Large intestine (tissue), 3 donors: ENCODE results near the gene ZCCHC3. TPM values are rescaled to one million over a fixed set of nuclear protein-coding genes. Genes with fewer than 3 reads are reported as not detected.
A peak's percentile ranks its signal among the peaks of the same experiment; 100 is the strongest.

ENCODE experiments used
- DNase-seq, 2 donors: peaks; one replicate each; pipeline versions ENCODE4 v3.0.0 to v3.0.0-alpha.2; 2013
- H3K27ac ChIP-seq: one replicate; pipeline ENCODE4 v1.5.1; 2013; ENCODE audit warnings: low read length
- H3K27me3 ChIP-seq: 2 replicates; pipeline ENCODE4 v1.6.1; 2013; ENCODE audit warnings: low read length; ENCODE audit not compliant: control insufficient read depth, insufficient read depth
- H3K36me3 ChIP-seq: 2 replicates; pipeline ENCODE4 v1.6.1; 2013; ENCODE audit warnings: low read length; ENCODE audit not compliant: control insufficient read depth, insufficient read depth
- H3K4me1 ChIP-seq: one replicate; pipeline ENCODE4 v1.6.1; 2013; ENCODE audit warnings: low read length; ENCODE audit not compliant: control insufficient read depth, insufficient read depth
- H3K4me3 ChIP-seq: one replicate; pipeline ENCODE4 v1.5.1; 2013; ENCODE audit warnings: low read length
- H3K9me3 ChIP-seq: one replicate; pipeline ENCODE4 v1.6.1; 2013; ENCODE audit warnings: mild to moderate bottlenecking, low read depth, low read length, moderate library complexity; ENCODE audit not compliant: control insufficient read depth
- WGBS: methylation state at CpG from one replicate; pipeline ENCODE4 v1.1.5; 2013; ENCODE audit warnings: low lambda C conversion rate; ENCODE audit not compliant: insufficient coverage; 5-methylcytosine and 5-hydroxymethylcytosine counted together
- polyA plus RNA-seq: library from polyadenylated mRNA; unstranded; fragments of 120-200 nt; gene quantifications from one replicate; pipeline ENCODE4 v1.2.1, GENCODE V29; 2013

Gene ZCCHC3
- polyA plus RNA-seq, 1 donor: 28.1 TPM

GRCh38 chr20:298776-299391 is 1.5 kb downstream of the ZCCHC3 start:
- H3K36me3 ChIP-seq: peaks cover 8% of the 10 kb centered on the region
- WGBS: 7% methylated on average over 3 of the region's 15 CpGs
- no peak for DNase-seq
- H3K4me3 ChIP-seq: peak overlapping the region; percentile 80
- no peaks in the 10 kb centered on the region for H3K27me3 ChIP-seq
- no peaks in the 10 kb centered on the region for H3K9me3 ChIP-seq
- H3K27ac ChIP-seq: peak overlapping the region; percentile 91
- peaks cover 11% of the 10 kb centered on the region for H3K4me1 ChIP-seq

- Histone ChIP-seq H3K27me3 (no peaks in the 10 kb centered on the region), H3K27ac (peak overlapping the region; percentile 3), H3K9me3 (no peaks in the 10 kb centered on the region), H3K4me1 (peaks cover 11% of the 10 kb centered on the region), H3K4me3 (peak overlapping the region; percentile 80), H3K36me3 (peaks cover 8% of the 10 kb centered on the region)
- no peak for DNase-seq
- WGBS: 20% methylated on average over 1 of the region's 10 CpGs
Measured at GRCh38 chr20:300345-300990, 3.1 kb downstream of the ZCCHC3 start.

GRCh38 chr20:301886-302848 is 4.8 kb downstream of the ZCCHC3 start:
- no peak for DNase-seq
- Histone ChIP-seq H3K36me3 (peaks cover 8% of the 10 kb centered on the region), H3K9me3 (no peaks in the 10 kb centered on the region), H3K27ac (no peak overlapping the region), H3K27me3 (no peaks in the 10 kb centered on the region), H3K4me1 (peaks cover 11% of the 10 kb centered on the region), H3K4me3 (no peak overlapping the region)
- WGBS: 74% methylated on average over 6 of the region's 13 CpGs

GRCh38 chr20:305745-306144 is 8.4 kb downstream of the ZCCHC3 start:
- H3K36me3 ChIP-seq: peaks cover 3% of the 10 kb centered on the region
- H3K4me3 ChIP-seq: no peak overlapping the region
- DNase-seq: no peak
- no peaks in the 10 kb centered on the region for H3K27me3 ChIP-seq
- H3K9me3 ChIP-seq: no peaks in the 10 kb centered on the region
- H3K27ac ChIP-seq: no peak overlapping the region
- peaks cover 3% of the 10 kb centered on the region for H3K4me1 ChIP-seq
- WGBS: 86% methylated on average over 2 of the region's 11 CpGs

GRCh38 chr20:308427-309038 is 11.2 kb downstream of the ZCCHC3 start:
- H3K36me3 ChIP-seq: no peaks in the 10 kb centered on the region
- WGBS: 67% methylated on average over 1 of the region's 7 CpGs
- H3K27ac ChIP-seq: peak overlapping the region; percentile 87
- DNase-seq: no peak
- no peaks in the 10 kb centered on the region for H3K27me3 ChIP-seq
- H3K9me3 ChIP-seq: no peaks in the 10 kb centered on the region
- no peak overlapping the region for H3K4me3 ChIP-seq
- no peaks in the 10 kb centered on the region for H3K4me1 ChIP-seq

GRCh38 chr20:309306-309840 is 12.0 kb downstream of the ZCCHC3 start:
- Histone ChIP-seq H3K4me1 (no peaks in the 10 kb centered on the region), H3K4me3 (peak overlapping the region; percentile 40), H3K27ac (peak overlapping the region; percentile 87), H3K36me3 (no peaks in the 10 kb centered on the region), H3K9me3 (no peaks in the 10 kb centered on the region), H3K27me3 (no peaks in the 10 kb centered on the region)
- WGBS: no CpG with 5 or more reads among the region's 6 CpGs
- DNase-seq: no peak

GRCh38 chr20:309841-310644 is 12.7 kb downstream of the ZCCHC3 start:
- no peaks in the 10 kb centered on the region for H3K27me3 ChIP-seq
- H3K9me3 ChIP-seq: no peaks in the 10 kb centered on the region
- no peaks in the 10 kb centered on the region for H3K4me1 ChIP-seq
- peak; percentile 94 to 95 for DNase-seq
- peak overlapping the region; percentile 87 for H3K27ac ChIP-seq
- no CpG with 5 or more reads among the region's 31 CpGs for WGBS
- H3K4me3 ChIP-seq: peak overlapping the region; percentile 40
- no peaks in the 10 kb centered on the region for H3K36me3 ChIP-seq

GRCh38 chr20:310645-311044 is 13.3 kb downstream of the ZCCHC3 start:
- no peak overlapping the region for H3K4me3 ChIP-seq
- 40% methylated on average over 1 of the region's 7 CpGs for WGBS
- peak overlapping the region; percentile 12 for H3K27ac ChIP-seq

GRCh38 chr20:311609-312008 is 14.2 kb downstream of the ZCCHC3 start:
- Histone ChIP-seq H3K4me1 (no peaks in the 10 kb centered on the region), H3K36me3 (no peaks in the 10 kb centered on the region), H3K9me3 (no peaks in the 10 kb centered on the region), H3K27me3 (no peaks in the 10 kb centered on the region), H3K27ac (no peak overlapping the region), H3K4me3 (no peak overlapping the region)
- WGBS: 97% methylated on average over 5 of the region's 7 CpGs
- no peak for DNase-seq

More at GRCh38 chr20:310645-311044, 13.3 kb downstream of the ZCCHC3 start:
- Histone ChIP-seq H3K9me3 (no peaks in the 10 kb centered on the region), H3K36me3 (no peaks in the 10 kb centered on the region), H3K27me3 (no peaks in the 10 kb centered on the region), H3K4me1 (no peaks in the 10 kb centered on the region)
- no peak for DNase-seq
